ENCODE measurements around the gene SLC6A12.

SLC6A12 gene

GRCh38 chr12:213527-213932 is 427 bp downstream of the SLC6A12 start:
- DNase-seq, result no peak

GRCh38 chr12:212715-213526 is 1.0 kb downstream of the SLC6A12 start:
- DNase-seq, result no peak

GRCh38 chr12:212415-212714 is 1.6 kb downstream of the SLC6A12 start:
- DNase-seq, result no peak

- DNase-seq, result no peak
Observed at GRCh38 chr12:211639-212414, 2.1 kb downstream of the SLC6A12 start.

GRCh38 chr12:211142-211465 is 2.9 kb downstream of the SLC6A12 start:
- DNase-seq, result no peak

GRCh38 chr12:210277-211141 is 3.4 kb downstream of the SLC6A12 start:
- DNase-seq, result no peak

GRCh38 chr12:209851-210250 is 4.1 kb downstream of the SLC6A12 start:
- no peak for DNase-seq

- DNase-seq, result no peak
Observed at GRCh38 chr12:209246-209645, 4.7 kb downstream of the SLC6A12 start.

- DNase-seq, result no peak
Observed at GRCh38 chr12:208813-209212, 5.1 kb downstream of the SLC6A12 start.

- DNase-seq, result no peak
Observed at GRCh38 chr12:207804-208203, 6.2 kb downstream of the SLC6A12 start.

- no peak for DNase-seq
Observed at GRCh38 chr12:206746-207440, 7.1 kb downstream of the SLC6A12 start.

- DNase-seq, result no peak
Observed at GRCh38 chr12:205026-205425, 8.9 kb downstream of the SLC6A12 start.

GRCh38 chr12:204261-204678 is 9.7 kb downstream of the SLC6A12 start:
- DNase-seq, result no peak

GRCh38 chr12:203462-204260 is 10.3 kb downstream of the SLC6A12 start:
- no peak for DNase-seq

- no peak for DNase-seq
Observed at GRCh38 chr12:203074-203461, 10.9 kb downstream of the SLC6A12 start.

GRCh38 chr12:202081-202731 is 11.8 kb downstream of the SLC6A12 start:
- peak; percentile 59 for DNase-seq

GRCh38 chr12:201361-201760 is 12.6 kb downstream of the SLC6A12 start:
- no peak for DNase-seq

- DNase-seq, result no peak
Observed at GRCh38 chr12:198705-199104, 15.3 kb downstream of the SLC6A12 start.

- no peak for DNase-seq
Observed at GRCh38 chr12:197911-198695, 15.9 kb downstream of the SLC6A12 start.

- no peak for DNase-seq
Observed at GRCh38 chr12:197347-197746, 16.6 kb downstream of the SLC6A12 start.

- no peak for DNase-seq
Observed at GRCh38 chr12:196436-196835, 17.5 kb downstream of the SLC6A12 start.
